H1 (cell line): Measurements from ENCODE around the gene BABAM2. TPM values are rescaled to one million over a fixed set of nuclear protein-coding genes. Genes with fewer than 3 reads are reported as not detected.

Source experiments
- CHD1 ChIP-seq: IDR thresholded peaks from 2 replicates; pipeline ENCODE4 v1.6.1; 2012; ENCODE audit warnings: low read depth, low read length, improper control_type of control experiment
- CHD7 ChIP-seq: fragments of 300-600 bp; sonication (generic); IDR thresholded peaks from 2 replicates; pipeline ENCODE4 v1.7.1; 2012; ENCODE audit warnings: low read length, moderate library complexity, mild to moderate bottlenecking, inconsistent platforms; ENCODE audit not compliant: insufficient replicate concordance
- CREB1 ChIP-seq: IDR thresholded peaks from 2 replicates; pipeline ENCODE4 v1.6.1; 2012; ENCODE audit warnings: inconsistent platforms
- E2F6 ChIP-seq: IDR thresholded peaks from 2 replicates; pipeline ENCODE4 v1.6.1; 2012; ENCODE audit warnings: inconsistent platforms
- GTF2F1 ChIP-seq: IDR thresholded peaks from 2 replicates; pipeline ENCODE4 v1.6.1; 2012; ENCODE audit warnings: low read depth, low read length, improper control_type of control experiment, borderline replicate concordance
- KDM4A ChIP-seq: IDR thresholded peaks from one replicate; pipeline ENCODE4 v1.7.1; 2012; ENCODE audit warnings: low read depth, mild to moderate bottlenecking, moderate library complexity, low read length, inconsistent platforms; ENCODE audit not compliant: severe bottlenecking
- SIX5 ChIP-seq: IDR thresholded peaks from 2 replicates; pipeline ENCODE4 v1.6.1; 2011; ENCODE audit warnings: mild to moderate bottlenecking, low read depth, low read length
- SRF ChIP-seq: IDR thresholded peaks from 2 replicates; pipeline ENCODE4 v1.6.1; 2011; ENCODE audit warnings: mild to moderate bottlenecking, low read depth, low read length, moderate library complexity
- TBP ChIP-seq: IDR thresholded peaks from 2 replicates; pipeline ENCODE4 v1.6.1; 2011; ENCODE audit warnings: low read depth, low read length, improper control_type of control experiment
- TEAD4 ChIP-seq: IDR thresholded peaks from 2 replicates; pipeline ENCODE4 v1.6.1; 2012; ENCODE audit warnings: low read depth, low read length, inconsistent platforms, mixed read lengths
- polyA plus RNA-seq, 7 experiments: library from polyadenylated mRNA; depleted of rRNA in 3 of 7; stranded (reverse) in 5 of 7; unstranded in 2 of 7; fragments of >200 nt in 5 of 7; fragments of 200-250 nt in 2 of 7; gene quantifications; 1 replicate in 5 of 7; 2 replicates in 1 of 7; 4 replicates in 1 of 7; pipeline versions ENCODE4 v1.2.1 to v1.2.3, GENCODE V29; 2011 to 2013; ENCODE audit warnings: missing spikeins in 2 of 7, mixed read lengths in 2 of 7
- total RNA-seq: library from RNA; stranded (reverse); fragmentation: NEBNext Ultra II Directional; extraction: Animal tissue kit (Norgen Biotek cat#: 25700); gene quantifications from 2 replicates; pipeline ENCODE4 v1.2.1, GENCODE V29; 2021

BABAM2 gene
- total and polyA plus RNA-seq, 2 of the 8 experiments (the other 6 are each of a cell fraction or from before 2014, with no cell fraction given): 15.8 to 20.9 TPM

- TF ChIP-seq CHD7 (no peak), GTF2F1 (no peak), SIX5 (no peak), TBP (no peak), SRF (no peak), CHD1 (no peak), KDM4A (no peak), TEAD4 (no peak), CREB1 (no peak), E2F6 (no peak)
Measured at GRCh38 chr2:28312307-28313219, 422.0 kb downstream of the BABAM2 start (continued).
